Left kidney (tissue), 2 donors: ENCODE data around the gene PLEKHM1. TPM values are rescaled to one million over a fixed set of nuclear protein-coding genes. Genes with fewer than 3 reads are reported as not detected.
"Not testable (repeated sequence)": the region's sequence is repeated elsewhere in the genome, so short reads cannot be mapped to it uniquely, and the experiment has no call there.

Experiments used
- DNase-seq: peaks from one replicate; pipeline ENCODE4 v3.0.0-alpha.2; 2013
- polyA plus RNA-seq: library from polyadenylated mRNA; unstranded; fragments of 120-200 nt; gene quantifications from one replicate; pipeline ENCODE4 v1.2.1, GENCODE V29; 2013; ENCODE audit not compliant: insufficient read length

The PLEKHM1 gene
- polyA plus RNA-seq, 1 donor = 14.3 TPM

GRCh38 chr17:45443371-45444260 is 46.9 kb downstream of the PLEKHM1 start:
- not testable (repeated sequence) for DNase-seq

GRCh38 chr17:45441526-45442310 is 48.8 kb downstream of the PLEKHM1 start:
- no peak for DNase-seq

DNA sequence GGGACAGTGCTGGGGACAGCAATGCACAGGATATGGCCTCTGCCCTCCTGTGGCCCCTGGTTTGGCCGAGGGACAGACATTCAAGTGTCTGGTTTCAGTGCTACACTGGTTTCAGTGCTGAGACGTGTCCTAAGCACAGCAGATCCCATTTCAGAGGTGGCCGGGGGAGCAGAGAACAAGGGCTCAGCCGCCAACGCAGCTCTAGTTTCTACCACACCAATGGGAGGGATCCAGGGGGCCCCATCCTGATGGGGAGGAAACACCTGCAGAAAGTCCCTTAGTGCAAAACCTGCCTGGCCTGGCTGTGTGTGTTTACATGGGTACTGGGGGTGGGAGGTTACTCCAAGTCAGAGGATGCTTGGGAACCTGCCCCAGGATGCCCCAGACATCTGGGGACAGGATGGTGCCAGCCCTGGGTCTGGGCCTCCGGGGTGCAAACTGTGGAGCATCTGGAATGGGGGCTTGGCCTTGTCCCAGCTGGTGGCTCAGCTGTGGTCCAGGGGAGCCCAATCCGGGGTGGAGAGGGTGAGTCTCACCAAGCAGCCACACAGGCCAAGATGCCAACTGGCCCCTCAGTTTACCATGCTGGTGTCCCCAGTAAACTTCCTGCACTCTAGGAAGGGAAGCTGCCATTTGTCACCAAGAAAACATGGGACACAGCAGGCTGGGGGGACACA is 49.5 kb downstream of the PLEKHM1 start:
- not testable (repeated sequence) for DNase-seq

DNA sequence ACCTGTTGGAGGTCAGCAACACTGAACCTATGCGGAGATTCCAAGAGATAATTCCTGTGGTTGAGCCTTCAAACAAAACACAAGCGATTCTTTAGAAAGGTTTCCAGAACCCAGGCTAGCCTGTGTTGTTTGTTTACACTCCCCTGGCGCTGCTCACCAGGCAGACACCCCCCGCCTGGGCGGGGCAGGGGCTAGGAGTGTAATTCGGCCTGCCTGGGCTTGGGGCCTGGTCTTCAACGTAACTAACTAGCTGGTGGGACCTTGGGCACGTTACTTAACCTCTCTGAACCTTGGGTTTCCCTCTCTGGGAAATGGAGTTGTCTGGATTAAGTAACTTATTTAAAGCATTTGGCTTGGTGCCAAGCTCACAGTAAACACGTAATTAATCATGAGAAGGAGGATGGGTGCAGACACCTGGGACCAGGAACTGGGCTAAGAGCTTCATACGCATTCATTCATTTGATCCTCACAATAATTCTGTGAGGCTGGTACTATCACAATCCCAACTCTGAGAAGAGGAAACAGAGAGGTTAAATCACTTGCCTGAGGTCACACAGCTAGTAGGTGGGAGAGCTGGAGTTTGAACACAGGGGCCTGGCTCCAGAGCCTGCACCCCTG is 50.3 kb downstream of the PLEKHM1 start:
- DNase-seq = no peak

DNA sequence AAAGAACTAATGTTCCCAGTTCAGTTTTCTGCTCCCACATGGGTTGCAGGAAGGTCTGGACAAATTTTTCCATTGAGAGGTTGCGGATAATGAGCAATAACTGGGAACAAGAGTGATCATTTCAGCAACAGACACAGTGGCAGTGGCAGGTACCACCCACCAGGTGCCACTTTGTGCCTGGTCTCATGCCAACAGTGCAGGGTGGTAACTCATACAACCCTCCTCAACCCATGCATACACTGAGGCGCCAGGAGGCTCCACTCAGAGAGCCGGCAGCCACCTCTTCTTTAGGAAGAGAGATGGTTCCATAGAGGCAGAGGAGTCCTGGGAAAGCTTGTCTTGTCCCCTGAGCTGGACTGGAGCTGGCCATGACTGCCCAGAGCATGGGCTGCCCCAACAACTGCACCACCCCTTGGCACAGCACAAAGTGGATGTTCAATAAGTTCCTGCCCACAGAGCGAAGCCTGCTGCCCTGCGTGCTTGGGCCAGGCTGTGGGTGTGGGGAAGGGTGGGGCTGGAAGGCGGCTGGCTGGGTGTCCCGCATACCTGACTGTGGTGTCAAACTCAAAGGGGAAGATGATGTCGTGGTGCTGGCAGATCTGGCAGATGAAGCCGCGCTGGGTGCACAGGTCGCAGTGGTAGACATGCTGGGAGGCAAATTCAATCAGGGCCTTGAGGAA is 51.5 kb downstream of the PLEKHM1 start:
- DNase-seq = no peak

DNA sequence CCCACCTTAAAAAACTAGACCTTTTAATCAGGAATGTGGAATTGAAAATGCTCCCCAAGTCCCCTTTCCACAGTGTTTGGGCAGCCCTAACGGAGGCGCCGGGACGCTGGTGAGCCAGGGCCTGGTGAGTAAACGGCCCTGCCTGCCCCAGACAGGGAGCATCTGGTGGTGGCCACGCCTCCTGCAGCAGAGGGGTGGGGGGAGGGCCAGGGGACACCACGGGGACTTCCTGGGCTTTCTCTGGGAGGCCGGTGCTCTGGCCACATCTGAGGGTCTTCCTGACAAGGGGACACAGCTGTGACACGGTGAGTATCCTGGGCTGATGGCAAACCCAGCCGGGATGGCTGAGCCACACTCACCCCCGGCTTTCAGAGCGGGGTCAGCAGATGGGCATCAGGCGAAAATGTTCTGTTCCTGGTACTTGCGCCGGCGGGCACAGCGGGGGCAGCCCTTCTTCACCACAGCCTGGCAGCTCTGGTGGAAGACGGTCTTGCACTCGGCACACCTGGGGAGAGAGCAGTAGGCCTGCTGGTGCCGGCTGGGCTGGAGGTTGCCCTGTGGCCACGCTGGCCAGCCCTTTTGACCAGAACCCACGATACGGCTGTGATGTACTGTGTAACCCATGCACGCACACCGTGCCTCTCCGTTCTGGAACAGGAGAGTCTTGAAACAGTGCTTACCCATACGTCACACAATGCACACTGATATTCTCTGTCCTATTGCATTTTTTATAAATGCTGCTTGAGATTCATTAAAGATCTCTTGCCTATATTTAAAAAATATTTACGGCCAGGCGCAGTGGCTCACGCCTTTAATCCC is 52.8 kb downstream of the PLEKHM1 start:
- no peak for DNase-seq

DNA sequence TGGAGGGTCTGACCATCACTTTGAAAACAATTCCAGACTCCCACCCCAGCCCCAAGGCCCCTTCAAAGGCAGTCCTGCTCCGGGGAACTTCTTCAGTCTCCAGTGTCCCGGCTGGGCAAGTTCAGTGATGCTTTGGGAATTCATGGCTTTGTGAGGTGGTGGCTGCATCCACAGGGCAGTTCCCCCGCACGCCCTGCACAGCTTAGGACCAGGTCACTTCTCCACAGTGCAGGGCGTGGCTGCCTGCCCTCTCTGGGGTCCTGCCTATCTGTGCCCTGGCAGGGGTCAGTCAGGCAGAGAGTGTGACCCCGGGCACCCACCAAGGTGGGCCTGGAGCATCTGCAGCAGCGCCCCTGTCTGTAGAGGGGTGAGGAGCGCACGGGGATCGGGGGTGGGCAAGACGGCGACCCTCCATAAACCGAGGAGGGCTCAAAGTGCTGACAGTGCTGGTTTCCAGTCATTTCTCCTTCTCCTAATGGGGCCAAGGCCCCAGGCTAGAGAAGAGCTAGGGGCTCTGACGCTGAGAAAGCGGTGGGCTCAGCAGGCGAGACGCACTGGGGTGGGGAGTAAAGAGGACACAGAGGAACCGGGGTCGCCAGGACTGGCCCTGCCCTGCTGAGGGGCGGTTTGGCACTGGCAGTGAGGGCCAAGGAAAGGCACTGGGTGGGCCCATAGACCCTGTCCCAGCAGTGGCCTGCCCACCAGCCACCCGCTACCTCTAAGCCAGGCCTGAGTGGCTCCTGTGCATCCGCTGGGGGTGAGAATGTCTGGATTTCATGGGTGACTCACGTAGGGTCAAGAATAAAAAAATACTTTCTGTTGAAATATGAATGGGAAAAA is 53.7 kb downstream of the PLEKHM1 start:
- DNase-seq = no peak

GRCh38 chr17:45436161-45436560 is 54.4 kb downstream of the PLEKHM1 start:
- DNase-seq = no peak

- no peak for DNase-seq
These were observed 55.0 kb downstream of the PLEKHM1 start for GRCh38 chr17:45435481-45435880.

DNA sequence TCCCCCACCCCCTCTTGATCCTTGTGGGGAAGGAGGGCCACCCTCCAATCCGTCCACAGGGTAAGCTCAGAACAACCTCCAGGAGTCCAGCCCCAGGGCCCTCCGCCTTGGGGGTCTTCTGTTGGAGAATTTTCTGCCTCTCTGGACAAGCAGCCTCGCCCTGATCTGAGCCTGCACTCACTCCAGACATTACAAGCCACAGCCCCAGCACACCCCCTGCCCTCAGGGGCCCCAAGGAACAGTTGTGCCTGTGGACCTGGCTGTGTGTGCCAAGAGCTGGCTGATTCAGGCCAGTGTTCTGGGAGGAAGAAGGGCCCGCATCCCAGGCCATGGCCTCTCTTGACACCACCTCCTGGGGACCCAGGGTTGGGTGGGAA is 57.4 kb downstream of the PLEKHM1 start:
- DNase-seq = no peak

DNA sequence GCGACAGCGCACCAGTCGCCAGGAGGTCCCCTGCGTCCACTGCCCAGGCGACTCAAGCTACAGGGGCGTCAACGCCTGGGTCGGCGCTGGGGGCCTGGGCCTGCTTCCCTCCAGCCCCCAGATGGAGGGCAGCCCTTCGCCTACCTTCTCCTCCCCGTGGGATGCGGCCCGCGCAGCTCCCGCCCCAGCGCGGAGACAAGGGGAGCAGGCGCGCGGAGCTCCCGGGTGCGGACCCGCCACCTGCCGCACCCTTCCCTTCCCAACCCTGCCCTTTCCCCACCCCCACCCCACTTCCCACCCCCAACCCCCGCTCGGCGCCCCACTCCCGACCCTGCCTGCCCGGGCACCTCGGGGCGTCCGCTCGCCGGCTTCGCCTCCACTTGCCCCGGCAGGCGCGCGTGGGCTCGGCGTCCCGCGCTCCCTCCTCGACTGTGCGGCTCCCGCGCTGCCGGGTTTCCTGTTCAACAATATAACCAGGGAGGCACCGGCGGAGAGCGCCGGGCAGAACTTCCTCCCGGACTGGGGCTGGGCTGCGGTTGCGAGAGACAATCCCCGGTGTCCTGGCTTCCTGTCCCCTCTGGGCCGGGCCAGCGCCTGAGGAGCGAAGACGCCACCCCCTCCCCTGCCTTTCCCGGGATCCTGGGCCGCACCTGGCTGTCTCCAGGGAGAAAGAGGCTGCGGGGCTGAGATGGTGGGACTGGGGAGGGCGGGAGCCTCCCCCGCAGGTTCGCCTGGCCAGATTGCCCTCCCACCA is 57.9 kb downstream of the PLEKHM1 start, which contains the start of gene ARHGAP27:
Gene ARHGAP27, minus strand, starts transcription at position 466 of the 754 bp plus-strand sequence. CDS start 2,591 bp downstream, outside the sequence.
- no peak for DNase-seq

DNA sequence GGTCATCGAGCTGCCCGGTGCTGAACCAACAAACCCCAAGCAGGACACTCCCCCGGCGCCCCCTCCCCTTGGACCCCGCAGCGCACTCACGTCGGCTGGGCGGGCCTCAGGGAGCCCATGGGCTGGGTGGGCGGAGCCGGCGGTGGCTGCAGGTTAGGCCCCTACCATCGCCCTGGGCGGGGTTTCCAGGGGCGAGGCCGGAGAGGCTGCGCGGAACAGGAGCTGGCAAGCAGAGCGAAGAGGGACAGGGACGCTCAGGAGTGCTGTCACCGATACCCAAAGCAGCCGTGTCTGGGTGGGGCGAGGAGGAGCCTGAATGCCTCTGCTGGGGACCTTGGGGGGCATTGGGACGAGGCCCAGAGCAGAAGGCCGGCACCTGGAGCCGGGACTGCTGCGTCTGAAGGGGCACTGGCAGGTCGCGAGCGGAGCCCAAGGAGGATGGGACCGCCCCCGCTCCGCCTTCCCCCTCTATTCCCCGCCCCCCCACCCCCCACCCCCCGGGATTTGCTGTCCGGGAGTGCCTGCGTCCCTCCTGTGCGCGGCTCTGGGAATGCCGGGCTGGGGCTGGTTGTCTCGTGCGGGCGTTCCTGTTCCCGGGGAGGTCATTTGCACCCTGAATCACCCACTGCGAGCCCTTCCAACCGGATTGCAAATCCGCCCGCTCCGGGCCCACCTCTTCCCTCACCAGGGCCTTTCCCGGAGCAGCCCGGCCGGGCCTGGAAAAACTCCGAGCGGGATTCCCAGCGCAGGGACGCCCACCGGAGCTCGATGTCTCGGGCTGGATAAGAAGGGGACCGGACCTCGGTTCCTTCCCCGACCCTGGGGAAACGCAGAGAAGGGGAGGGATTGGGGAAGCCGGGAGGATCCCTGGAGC is 58.8 kb downstream of the PLEKHM1 start:
- no peak for DNase-seq

DNA sequence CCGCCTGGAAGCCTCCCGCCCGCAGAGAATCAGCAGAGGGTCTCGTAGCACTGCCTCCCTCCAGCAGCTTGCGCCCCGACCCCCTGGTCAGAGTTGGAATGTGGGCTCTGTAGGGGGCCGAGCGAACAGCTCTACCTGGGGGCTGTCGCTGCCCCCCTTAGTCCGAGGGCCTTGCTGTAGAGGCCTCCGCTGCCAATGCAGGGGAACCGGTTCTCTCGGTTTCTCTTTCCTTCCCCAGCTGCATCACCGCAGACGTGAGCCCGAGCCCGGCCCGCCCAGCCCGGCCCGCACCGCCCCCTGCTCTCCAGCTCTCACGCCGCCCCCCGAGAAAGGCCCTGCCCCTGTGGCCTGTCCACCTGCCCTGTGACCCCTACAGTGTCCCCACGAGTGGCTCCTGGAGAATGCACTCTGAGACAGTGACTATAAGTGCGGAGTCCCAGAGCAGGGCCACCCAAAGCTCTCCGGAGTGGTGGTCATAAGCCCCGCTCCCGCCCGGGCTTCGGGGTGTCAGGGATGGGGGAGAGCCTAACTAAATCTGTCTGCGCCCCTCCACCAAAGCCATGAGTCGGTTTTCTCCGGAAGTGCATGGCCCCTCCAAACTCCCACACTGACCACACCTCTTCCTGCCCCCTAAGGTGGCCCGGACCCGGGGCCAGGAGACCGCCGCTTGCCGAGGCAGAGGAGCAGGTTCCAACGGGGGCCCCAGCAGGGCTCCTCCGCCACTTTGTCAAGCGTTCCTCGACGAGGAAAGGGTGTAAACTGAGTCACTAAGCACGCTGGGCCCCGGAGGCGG is 59.6 kb downstream of the PLEKHM1 start:
- DNase-seq = no peak

GRCh38 chr17:45430006-45430737 is 60.3 kb downstream of the PLEKHM1 start:
- no peak for DNase-seq

GRCh38 chr17:45429339-45430005 is 61.0 kb downstream of the PLEKHM1 start:
- DNase-seq = no peak

DNA sequence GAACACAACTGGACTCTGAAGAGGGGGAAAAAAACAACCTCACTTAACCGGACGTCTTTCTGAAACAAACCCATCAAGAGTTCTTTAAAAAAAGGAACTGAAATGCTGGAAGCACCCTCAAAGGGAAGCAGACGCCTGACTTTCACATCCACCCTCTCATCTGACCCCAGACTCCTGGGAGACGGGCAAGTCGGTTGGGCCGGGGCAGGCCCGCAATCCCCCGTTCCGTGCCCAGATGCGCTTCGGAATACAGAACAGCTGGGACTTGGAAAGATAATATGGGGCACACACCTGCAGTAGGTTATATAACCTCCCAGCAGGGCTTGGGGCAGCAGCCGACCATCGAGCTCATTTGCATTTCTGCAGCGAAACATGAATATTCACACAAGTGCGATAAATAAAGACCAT is 61.6 kb downstream of the PLEKHM1 start:
- no peak for DNase-seq
